HepG2 (cell line): Measurements from ENCODE around the gene RORB. TPM values are rescaled to one million over a fixed set of nuclear protein-coding genes. Genes with fewer than 3 reads are reported as not detected.

ENCODE experiments used
- ATAC-seq: fragments of 200-7000 bp; cut with Tn5 transposase; 3 replicates; pipeline ENCODE4 v1.9.1; 2020; ENCODE audit warnings: mild to moderate bottlenecking, moderate library complexity
- BruUV-seq: library from RNA; stranded (reverse); fragments of 400-500 nt; replicated peaks from 2 replicates; lab custom pipeline; 2021; lab: Mats Ljungman, UMichigan
- CTCF ChIA-PET: fragments of 300-600 bp; formaldehyde crosslinking; extraction: SDS; loops from one replicate; lab custom pipeline; 2021; ENCODE audit warnings: low total read pairs, inconsistent platforms, low intra/inter-chr PET ratio; lab: Yijun Ruan, JAX
- POLR2A ChIA-PET: fragments of 350-600 bp; sonication (Branson Sonifier 250); formaldehyde crosslinking; loops from one replicate; lab custom pipeline; 2020; ENCODE audit warnings: antibody characterized with exemption, inconsistent platforms; lab: Yijun Ruan, JAX
- DNase-seq: peaks from one replicate; pipeline ENCODE4 v3.0.0-alpha.2; 2015; ENCODE audit warnings: low spot score
- FAIRE-seq: peaks from 3 replicates; lab custom pipeline; 2011; peaks lifted over from hg19 to GRCh38; lab: Jason Lieb, UNC
- H2AFZ ChIP-seq: one replicate; pipeline ENCODE4 v1.6.1; 2011; ENCODE audit warnings: low read length, inconsistent platforms
- H3K27ac ChIP-seq: fragments of 300-600 bp; 3 replicates; pipeline ENCODE4 v1.8.0; 2011; ENCODE audit warnings: mixed run types, mild to moderate bottlenecking, mixed read lengths, low read length, inconsistent platforms; ENCODE audit not compliant: insufficient read depth; ENCODE audit errors: extremely low read length
- H3K27me3 ChIP-seq, 2 experiments: fragments of 200-600 bp in 1 of 2; 2 replicates in 1 of 2; 3 replicates in 1 of 2; pipeline versions ENCODE4 v1.6.0 to v1.8.0; 2011; ENCODE audit warnings: low read length in 2 of 2, mild to moderate bottlenecking in 2 of 2, moderate library complexity in 2 of 2, inconsistent platforms in 1 of 2; ENCODE audit not compliant: insufficient read depth in 2 of 2, control insufficient read depth in 1 of 2
- H3K36me3 ChIP-seq, 2 experiments: fragments of 200-600 bp in 1 of 2; replicated peaks in 1 of 2; 2 replicates in 1 of 2; 3 replicates in 1 of 2; pipeline versions ENCODE4 v1.5.1 to v1.8.0; 2011; ENCODE audit warnings: low read length in 2 of 2, inconsistent platforms in 1 of 2; ENCODE audit not compliant: insufficient read depth in 2 of 2, control insufficient read depth in 1 of 2
- H3K4me1 ChIP-seq: 2 replicates; pipeline ENCODE4 v1.5.1; 2012; ENCODE audit warnings: low read length, inconsistent platforms; ENCODE audit not compliant: insufficient read depth
- H3K4me2 ChIP-seq: 2 replicates; pipeline ENCODE4 v1.6.0; 2011; ENCODE audit warnings: low read depth, low read length, inconsistent platforms
- H3K4me3 ChIP-seq, 3 experiments: fragments of 200-600 bp in 1 of 3; sonication (generic), shearing (Covaris generic) in 1 of 3; replicated peaks in 1 of 3; 2 replicates each; pipeline ENCODE4 v1.5.1; 2011 to 2016; ENCODE audit warnings: low read length in 3 of 3, inconsistent platforms in 2 of 3, low read depth in 2 of 3, mild to moderate bottlenecking in 2 of 3, control low read depth in 1 of 3, mixed read lengths in 1 of 3; ENCODE audit not compliant: insufficient read depth in 1 of 3
- H3K79me2 ChIP-seq: one replicate; pipeline ENCODE4 v1.6.1; 2011; ENCODE audit warnings: low read length, inconsistent platforms; ENCODE audit not compliant: insufficient read depth
- H3K9ac ChIP-seq: 2 replicates; pipeline ENCODE4 v1.6.0; 2011; ENCODE audit warnings: mild to moderate bottlenecking, low read depth, low read length, inconsistent platforms; ENCODE audit not compliant: insufficient read depth
- H3K9me3 ChIP-seq: 2 replicates; pipeline ENCODE4 v1.5.1; 2012; ENCODE audit warnings: mild to moderate bottlenecking, low read length
- H4K20me1 ChIP-seq: 2 replicates; pipeline ENCODE4 v1.6.0; 2011; ENCODE audit warnings: inconsistent platforms, mild to moderate bottlenecking, low read length, moderate library complexity; ENCODE audit not compliant: insufficient read depth
- GATA4 ChIP-seq: sonication (generic); IDR thresholded peaks from 2 replicates; pipeline ENCODE4 v1.6.1; 2016; ENCODE audit warnings: antibody characterized with exemption, low read depth, borderline replicate concordance
- GPN1 ChIP-seq: sonication (generic); formaldehyde crosslinking; IDR thresholded peaks from 2 replicates; pipeline ENCODE4 v1.5.1; 2020; ENCODE audit warnings: missing genetic modification reagents, borderline replicate concordance
- HOXA9 ChIP-seq: sonication (generic); formaldehyde crosslinking; IDR thresholded peaks from 2 replicates; pipeline ENCODE4 v1.8.1; 2022; ENCODE audit warnings: missing genetic modification reagents, mild to moderate bottlenecking, moderate library complexity, borderline replicate concordance
- NFE2L1 ChIP-seq: sonication (generic); formaldehyde crosslinking; IDR thresholded peaks from 2 replicates; pipeline ENCODE4 v1.4.0; 2020; ENCODE audit warnings: missing genetic modification reagents, mild to moderate bottlenecking, borderline replicate concordance
- PHF8 ChIP-seq: sonication (generic); formaldehyde crosslinking; IDR thresholded peaks from 2 replicates; pipeline ENCODE4 v1.5.0; 2020; ENCODE audit warnings: missing genetic modification reagents
- RARG ChIP-seq: sonication (generic); formaldehyde crosslinking; IDR thresholded peaks from 2 replicates; pipeline ENCODE4 v1.4.0; 2020; ENCODE audit warnings: low read depth, mild to moderate bottlenecking, missing genetic modification reagents
- SATB2 ChIP-seq: sonication (generic); formaldehyde crosslinking; IDR thresholded peaks from 2 replicates; pipeline ENCODE4 v1.5.0; 2020; ENCODE audit warnings: missing genetic modification reagents
- ZNF557 ChIP-seq: sonication (generic); formaldehyde crosslinking; IDR thresholded peaks from 2 replicates; pipeline ENCODE4 v1.4.0; 2020; ENCODE audit warnings: missing genetic modification reagents
- ZNF678 ChIP-seq: sonication (generic); formaldehyde crosslinking; IDR thresholded peaks from 2 replicates; pipeline ENCODE4 v1.4.0; 2020; ENCODE audit warnings: mild to moderate bottlenecking, missing genetic modification reagents
- ZNF703 ChIP-seq: sonication (generic); formaldehyde crosslinking; IDR thresholded peaks from 2 replicates; pipeline ENCODE4 v1.5.1; 2020; ENCODE audit warnings: missing genetic modification reagents, mild to moderate bottlenecking, moderate library complexity, borderline replicate concordance
- ZNF772 ChIP-seq: sonication (generic); formaldehyde crosslinking; IDR thresholded peaks from 2 replicates; pipeline ENCODE4 v1.5.0; 2020; ENCODE audit warnings: mild to moderate bottlenecking, missing genetic modification reagents
- ZNF777 ChIP-seq: sonication (generic); formaldehyde crosslinking; IDR thresholded peaks from 2 replicates; pipeline ENCODE4 v1.4.0; 2020; ENCODE audit warnings: missing genetic modification reagents
- WGBS: methylation state at CpG from one replicate; pipeline ENCODE4 v1.1.6; 2017; ENCODE audit warnings: low lambda C conversion rate; 5-methylcytosine and 5-hydroxymethylcytosine counted together
- in situ Hi-C: cut with HindIII; loops from 2 replicates; pipeline ENCODE4 v1.10.0; 2017; ENCODE audit warnings: low pct_unique_long_range_greater_than_20kb; ENCODE audit not compliant: extremely low pct_ligation_motif_present
- intact Hi-C: fragments of 100-400 bp; cut with micrococcal nuclease; formaldehyde crosslinking; loops from one replicate; pipeline ENCODE4 v1.10.0; 2022; ENCODE audit not compliant: unreplicated experiment
- polyA plus RNA-seq, 8 experiments: library from polyadenylated mRNA; depleted of rRNA in 3 of 8; stranded (reverse) in 7 of 8; unstranded in 1 of 8; fragments of >200 nt; fragmentation: Illumina TruSeq in 4 of 8; extraction: Trizol in 4 of 8; gene quantifications; 2 replicates each; pipeline versions ENCODE4 v1.2.1 to v1.2.3, GENCODE V29; 2011 to 2016; ENCODE audit warnings: low read depth in 4 of 8, missing spikeins in 1 of 8, mixed read lengths in 1 of 8; ENCODE audit not compliant: insufficient read depth in 1 of 8
- total RNA-seq, 5 experiments: library from RNA; depleted of rRNA; stranded (reverse); fragments of >200 nt; fragmentation: Illumina TruSeq; extraction: Trizol; gene quantifications; 2 replicates each; pipeline ENCODE4 v1.2.3, GENCODE V29; 2016; ENCODE audit warnings: low read depth in 1 of 5

Gene RORB
- total and polyA plus RNA-seq, 2 of the 13 experiments (the other 11 are each of a cell fraction or from before 2014, with no cell fraction given), result not detected

DNA sequence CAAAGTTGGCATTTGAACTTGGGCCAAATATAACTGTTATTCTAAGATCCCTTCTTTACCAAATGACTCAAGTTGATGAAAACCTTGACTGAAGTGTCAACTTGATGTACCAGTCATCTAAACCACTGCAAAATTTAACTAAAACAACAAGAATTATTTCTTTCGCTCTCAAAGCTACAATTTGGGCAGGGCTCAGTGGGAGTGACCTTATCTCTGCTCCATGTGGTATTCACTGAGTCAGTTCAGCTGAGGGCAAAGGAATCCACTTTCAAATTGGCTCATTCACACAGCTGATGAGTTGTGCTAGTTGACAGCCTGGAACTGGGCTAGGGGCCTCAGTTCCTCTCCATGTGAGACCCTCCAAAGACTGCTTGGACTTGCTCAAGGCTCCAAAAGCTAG is 166.3 kb downstream of the RORB start:
- Histone ChIP-seq H3K36me3 (no peaks in the 10 kb centered on the region), H3K4me1 (no peaks in the 10 kb centered on the region), H3K79me2 (no peaks in the 10 kb centered on the region), H3K9ac (no peak overlapping the region), H4K20me1 (no peaks in the 10 kb centered on the region), H3K9me3 (no peaks in the 10 kb centered on the region), H2AFZ (no peak overlapping the region), H3K27ac (no peak overlapping the region), H3K4me3 (no peak overlapping the region), H3K27me3 (no peaks in the 10 kb centered on the region)
- DNase-seq, result no peak
- no TSS peak for BruUV-seq
- intact Hi-C loops, result no loop called here
- ATAC-seq, result no peak
- POLR2A ChIA-PET, result no interaction called here
- TF ChIP-seq HOXA9 (CRISPR knock-in tag) (no peak), GATA4 (no peak), GPN1 (CRISPR knock-in tag) (no peak), ZNF703 (no peak), PHF8 (CRISPR knock-in tag) (no peak), SATB2 (CRISPR knock-in tag) (no peak)
- TF ChIP-seq, all 625 proteins: peak for 0
- H3K4me2 ChIP-seq, result no peak overlapping the region
- no peak for FAIRE-seq
- WGBS, result 7% methylated on average over 1 of the region's 1 CpG
- CTCF ChIA-PET, result no interaction called here
- in situ Hi-C loops, result no loop called here

DNA sequence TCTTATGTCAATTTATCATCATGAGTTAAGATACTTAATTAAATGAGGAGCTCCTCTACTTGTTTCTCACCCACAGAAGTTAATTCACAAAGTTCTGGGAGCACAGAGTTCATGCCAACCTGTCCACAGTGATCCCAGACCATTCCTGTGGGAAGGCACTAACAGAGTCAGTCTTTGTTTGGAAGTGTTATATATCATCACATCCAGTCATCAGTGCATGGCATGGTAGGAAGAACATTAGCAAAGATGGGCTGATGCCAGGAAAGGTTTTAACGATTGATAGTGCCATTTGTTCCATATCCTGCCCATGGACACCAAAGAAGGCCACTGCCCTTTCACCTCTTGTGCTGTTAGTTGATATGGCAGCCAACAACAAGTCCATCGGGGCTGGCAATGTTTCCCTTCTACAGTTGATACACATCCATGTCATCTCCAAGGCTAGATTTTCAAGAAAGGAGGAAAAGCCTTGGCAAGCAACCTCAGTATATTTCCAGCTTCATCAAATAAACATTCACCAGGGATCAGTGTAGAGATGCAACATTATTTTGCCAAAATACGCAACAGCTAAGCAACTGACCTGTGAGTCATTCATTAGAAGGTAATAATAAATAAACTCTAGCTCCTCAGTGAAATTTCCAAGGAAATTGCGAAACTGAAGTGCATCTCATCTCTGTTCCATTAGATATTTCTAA is 169.6 kb downstream of the RORB start:
- no peaks in the 10 kb centered on the region for H3K9me3 ChIP-seq
- H3K79me2 ChIP-seq, result no peaks in the 10 kb centered on the region
- ChIA-PET POLR2A (no interaction called here), CTCF (no interaction called here)
- H3K27me3 ChIP-seq, result no peaks in the 10 kb centered on the region
- intact Hi-C loops, result no loop called here
- no peak overlapping the region for H3K4me2 ChIP-seq
- no peak for ATAC-seq
- no peaks in the 10 kb centered on the region for H3K4me1 ChIP-seq
- no peak overlapping the region for H3K4me3 ChIP-seq
- H3K36me3 ChIP-seq, result no peaks in the 10 kb centered on the region
- no peak for DNase-seq
- FAIRE-seq, result no peak
- H3K9ac ChIP-seq, result no peak overlapping the region
- no TSS peak for BruUV-seq
- in situ Hi-C loops, result no loop called here
- no peaks in the 10 kb centered on the region for H4K20me1 ChIP-seq
- WGBS, result 4% methylated on average over 4 of the region's 4 CpGs
- H2AFZ ChIP-seq, result no peak overlapping the region
- TF ChIP-seq ZNF777 (CRISPR knock-in tag) (no peak), ZNF772 (CRISPR knock-in tag) (no peak), ZNF557 (CRISPR knock-in tag) (no peak), RARG (CRISPR knock-in tag) (no peak), NFE2L1 (CRISPR knock-in tag) (no peak), ZNF678 (CRISPR knock-in tag) (no peak)
- H3K27ac ChIP-seq, result no peak overlapping the region
